GM12878 (cell line): ENCODE results near the gene IL10RA. TPM values are rescaled to one million over a fixed set of nuclear protein-coding genes. Genes with fewer than 3 reads are reported as not detected.

ENCODE experiments used
- ATAC-seq: fragments of 200-7000 bp; cut with Tn5 transposase; 3 replicates; pipeline ENCODE4 v1.9.1; 2020; ENCODE audit warnings: mild to moderate bottlenecking, moderate library complexity
- BruUV-seq: library from RNA; stranded (reverse); fragments of 400-500 nt; replicated peaks from 2 replicates; lab custom pipeline; 2021; lab: Mats Ljungman, UMichigan
- CTCF ChIA-PET: fragments of 300-600 bp; sonication (Branson Sonifier 250); formaldehyde crosslinking; extraction: SDS; loops from one replicate; lab custom pipeline; 2021; ENCODE audit warnings: inconsistent platforms; lab: Yijun Ruan, JAX
- POLR2A ChIA-PET: fragments of 350-600 bp; formaldehyde crosslinking; extraction: SDS; loops from one replicate; lab custom pipeline; 2021; ENCODE audit warnings: inconsistent platforms; lab: Charles Lee
- RAD21 ChIA-PET: fragments of 300-600 bp; sonication (Branson Sonifier 250); formaldehyde crosslinking; loops from one replicate; lab custom pipeline; 2023; ENCODE audit warnings: antibody characterized with exemption; ENCODE audit not compliant: unreplicated experiment; lab: Charles Lee
- SMC1A ChIA-PET: fragments of 300-600 bp; sonication (Branson Sonifier 250); formaldehyde crosslinking; loops from one replicate; lab custom pipeline; 2023; ENCODE audit not compliant: unreplicated experiment, uncharacterized antibody; lab: Charles Lee
- DNase-seq: peaks from one replicate; pipeline ENCODE4 v3.0.0-alpha.2; 2011; ENCODE audit warnings: low read depth, low spot score
- FAIRE-seq: peaks from 3 replicates; lab custom pipeline; 2011; peaks lifted over from hg19 to GRCh38; lab: Jason Lieb, UNC
- H2AFZ ChIP-seq: 2 replicates; pipeline ENCODE4 v1.6.0; 2011; ENCODE audit warnings: low read depth, low read length, control low read depth; ENCODE audit not compliant: control insufficient read depth
- H3K27ac ChIP-seq: 2 replicates; pipeline ENCODE4 v1.5.1; 2011; ENCODE audit warnings: control low read depth; ENCODE audit not compliant: control insufficient read depth, insufficient read depth
- H3K27me3 ChIP-seq, 2 experiments: replicated peaks in 1 of 2; 2 replicates each; pipeline versions ENCODE4 v1.6.0 to v1.6.1; 2011; ENCODE audit warnings: low read length in 1 of 2; ENCODE audit not compliant: control insufficient read depth in 2 of 2, insufficient read depth in 2 of 2
- H3K36me3 ChIP-seq, 2 experiments: 2 replicates each; pipeline ENCODE4 v1.5.1; 2011; ENCODE audit warnings: low read length in 1 of 2; ENCODE audit not compliant: control insufficient read depth in 2 of 2, insufficient read depth in 2 of 2
- H3K4me1 ChIP-seq: 2 replicates; pipeline ENCODE4 v1.6.1; 2011; ENCODE audit warnings: mild to moderate bottlenecking, low read length, moderate library complexity, mixed read lengths; ENCODE audit not compliant: control insufficient read depth, insufficient read depth
- H3K4me2 ChIP-seq: 2 replicates; pipeline ENCODE4 v1.6.0; 2011; ENCODE audit warnings: control low read depth; ENCODE audit not compliant: control insufficient read depth, insufficient read depth
- H3K4me3 ChIP-seq: fragments of 200-600 bp; sonication (generic); 2 replicates; pipeline ENCODE4 v1.5.1; 2016
- H3K79me2 ChIP-seq: 2 replicates; pipeline ENCODE4 v1.6.0; 2011; ENCODE audit warnings: low read length; ENCODE audit not compliant: control insufficient read depth, insufficient read depth
- H3K9ac ChIP-seq: 2 replicates; pipeline ENCODE4 v1.8.0; 2011; ENCODE audit warnings: low read length, control low read depth, mixed read lengths; ENCODE audit not compliant: control insufficient read depth, insufficient read depth
- H3K9me3 ChIP-seq: replicated peaks from 3 replicates; pipeline ENCODE4 v1.5.1; 2011; ENCODE audit warnings: mild to moderate bottlenecking, low read length; ENCODE audit not compliant: control insufficient read depth, insufficient read depth
- H4K20me1 ChIP-seq: 2 replicates; pipeline ENCODE4 v1.6.0; 2011; ENCODE audit not compliant: control insufficient read depth, insufficient read depth
- CHD1 ChIP-seq: IDR thresholded peaks from 2 replicates; pipeline ENCODE4 v1.6.1; 2012; ENCODE audit warnings: low read depth, low read length, improper control_type of control experiment
- HDAC6 ChIP-seq: fragments of 200-600 bp; sonication (generic); IDR thresholded peaks from one replicate; pipeline ENCODE4 v1.8.0; 2017; ENCODE audit warnings: antibody characterized with exemption; ENCODE audit not compliant: unreplicated experiment
- KAT2A ChIP-seq: conservative IDR thresholded peaks from 2 replicates; pipeline ENCODE4 v1.6.1; 2011; ENCODE audit warnings: low read depth, low read length; ENCODE audit not compliant: control insufficient read depth
- MEF2A ChIP-seq: IDR thresholded peaks from 2 replicates; pipeline ENCODE4 v1.6.1; 2011; ENCODE audit warnings: low read depth, mild to moderate bottlenecking, low read length, moderate library complexity; ENCODE audit not compliant: insufficient read depth
- MXI1 ChIP-seq: fragments of 150-350 bp; IDR thresholded peaks from 2 replicates; pipeline ENCODE4 v1.6.1; 2011; ENCODE audit warnings: low read depth, mild to moderate bottlenecking, inconsistent platforms, low read length, improper control_type of control experiment
- NFIC ChIP-seq: IDR thresholded peaks from 2 replicates; pipeline ENCODE4 v1.6.1; 2012; ENCODE audit warnings: low read depth, mild to moderate bottlenecking, inconsistent platforms, low read length, moderate library complexity
- NFYB ChIP-seq: IDR thresholded peaks from 2 replicates; pipeline ENCODE4 v1.6.1; 2011; ENCODE audit warnings: low read depth, mild to moderate bottlenecking, low read length, improper control_type of control experiment, moderate library complexity; ENCODE audit not compliant: insufficient read depth
- RBBP5 ChIP-seq: fragments of 200-600 bp; sonication (generic); conservative IDR thresholded peaks from 2 replicates; pipeline ENCODE4 v1.6.1; 2016
- SPI1 ChIP-seq: IDR thresholded peaks from 2 replicates; pipeline ENCODE4 v1.6.1; 2011; ENCODE audit warnings: low read depth, mild to moderate bottlenecking, low read length, moderate library complexity, borderline replicate concordance; ENCODE audit not compliant: insufficient read depth
- ZBED1 ChIP-seq: IDR thresholded peaks from 2 replicates; pipeline ENCODE4 v1.6.1; 2016; ENCODE audit warnings: borderline replicate concordance
- WGBS: methylation state at CpG from one replicate; pipeline ENCODE4 v1.1.6; 2016; ENCODE audit warnings: low lambda C conversion rate; ENCODE audit not compliant: insufficient replicate concordance, insufficient coverage; ENCODE audit errors: missing lambda C conversion rate; 5-methylcytosine and 5-hydroxymethylcytosine counted together
- in situ Hi-C: fragments of 300-500 bp; cut with MboI; formaldehyde crosslinking; loops from 9 replicates; pipeline ENCODE4 v1.14.3; 2018; ENCODE audit warnings: mixed read lengths
- intact Hi-C: fragments of 100-400 bp; cut with micrococcal nuclease; formaldehyde crosslinking; loops from one replicate; pipeline ENCODE4 v1.14.2; 2022; ENCODE audit not compliant: unreplicated experiment
- polyA plus RNA-seq, 11 experiments: library from polyadenylated mRNA; depleted of rRNA in 4 of 11; unstranded in 6 of 11; stranded (reverse) in 5 of 11; fragments of >200 nt; fragmentation: Nextera tagmentation in 4 of 11; fragmentation: Illumina TruSeq in 1 of 11; extraction: Ambion mirVana in 4 of 11; extraction: Trizol in 1 of 11; gene quantifications; 1 replicate in 1 of 11; 2 replicates in 10 of 11; pipeline versions ENCODE4 v1.2.1 to v1.2.3, GENCODE V29; 2011 to 2016; ENCODE audit warnings: inconsistent platforms in 2 of 11, missing spikeins in 2 of 11, low read depth in 1 of 11
- total RNA-seq, 4 experiments: library from RNA; depleted of rRNA in 3 of 4; stranded (reverse); fragments of >200 nt in 3 of 4; fragmentation: Illumina TruSeq in 1 of 4; extraction: Trizol in 1 of 4; gene quantifications; 2 replicates each; pipeline versions ENCODE4 v1.2.1 to v1.2.3, GENCODE V29; 2013 to 2021
- TF ChIP-seq, protein P1 (sequence below): fragments of 450-650 bp; IDR thresholded peaks from 2 replicates; pipeline ENCODE4 v1.6.1; 2016; ENCODE audit warnings: mild to moderate bottlenecking
- TF ChIP-seq, protein P2 (sequence below): IDR thresholded peaks from 2 replicates; pipeline ENCODE4 v1.6.1; 2011; ENCODE audit warnings: low read depth, low read length, improper control_type of control experiment, borderline replicate concordance

IL10RA gene
- total and polyA plus RNA-seq, 10 of the 15 experiments (the other 5 are each of a cell fraction or from before 2014, with no cell fraction given), result 0.77 to 45.9 (median 9.6) TPM

GRCh38 chr11:118003456-118003855 is 17.3 kb downstream of the IL10RA start:
- no peak overlapping the region for H3K9ac ChIP-seq
- DNase-seq (no peak), ATAC-seq (no peak), FAIRE-seq (no peak)
- WGBS, result 34% methylated on average over 4 of the region's 4 CpGs
- POLR2A ChIA-PET, result interaction anchor here (0.7 to 9.7 kb wide), 3 partner anchors 8 to 29 kb away, joined by 3 to 110 read pairs (median 3); partner anchors contain the start of gene IL10RA
- no peak overlapping the region for H3K4me3 ChIP-seq
- TF ChIP-seq MEF2A, result no peak
- no peaks in the 10 kb centered on the region for H3K27me3 ChIP-seq
- H3K4me2 ChIP-seq, result peak overlapping the region; percentile 45
- no peaks in the 10 kb centered on the region for H3K79me2 ChIP-seq
- H3K4me1 ChIP-seq, result peaks cover 72% of the 10 kb centered on the region
- peaks cover 5 to 11% of the 10 kb centered on the region in 2 experiments; a peak in 2 of 4 replicates for H3K36me3 ChIP-seq
- SMC1A ChIA-PET, result interaction anchor here (0.7 to 19.0 kb wide), 7 partner anchors 9 to 195 kb away, joined by 3 to 280 read pairs (median 5); partner anchors contain the start of gene IL10RA
- CTCF ChIA-PET, result interaction anchor here (1.0 to 8.0 kb wide), 4 partner anchors 16 to 57 kb away, joined by 3 to 49 read pairs (median 4); partner anchors contain the start of gene IL10RA
- H3K27ac ChIP-seq, result no peak overlapping the region; the same call in 1 of the 2 replicates
- no peak overlapping the region for H2AFZ ChIP-seq
- no peaks in the 10 kb centered on the region; the same call in 2 of the 3 replicates for H3K9me3 ChIP-seq
- in situ Hi-C loops (no loop called here), intact Hi-C loops (no loop called here)
- H4K20me1 ChIP-seq, result no peaks in the 10 kb centered on the region
- RAD21 ChIA-PET, result interaction anchor here (0.8 to 1.5 kb wide), 4 partner anchors 7 to 185 kb away, joined by 3 to 12 read pairs (median 4); partner anchors contain the start of gene IL10RA
- BruUV-seq, result no TSS peak

GRCh38 chr11:118004543-118005223 is 18.5 kb downstream of the IL10RA start:
- RAD21 ChIA-PET, result interaction anchor here (1.0 to 3.2 kb wide), 3 partner anchors 19 to 58 kb away, joined by 5 to 21 read pairs (median 6); partner anchors contain the start of gene IL10RA
- Histone ChIP-seq H2AFZ (no peak overlapping the region), H3K4me1 (peaks cover 72% of the 10 kb centered on the region), H3K4me2 (no peak overlapping the region), H3K27me3 (no peaks in the 10 kb centered on the region), H3K4me3 (no peak overlapping the region), H3K27ac (no peak overlapping the region), H3K36me3 (peaks cover 1 to 5% of the 10 kb centered on the region in 2 experiments; a peak in 2 of 4 replicates), H3K9ac (no peak overlapping the region), H4K20me1 (no peaks in the 10 kb centered on the region), H3K9me3 (no peaks in the 10 kb centered on the region; the same call in 2 of the 3 replicates), H3K79me2 (no peaks in the 10 kb centered on the region)
- no TSS peak for BruUV-seq
- POLR2A ChIA-PET, result interaction anchor here (0.8 to 4.3 kb wide), 4 partner anchors 11 to 38 kb away, joined by 3 to 20 read pairs (median 4); partner anchors contain the start of gene IL10RA
- 98% methylated on average over 7 of the region's 7 CpGs for WGBS
- DNase-seq, result no peak
- CTCF ChIA-PET, result interaction anchor here (8.0 kb wide), 1 partner anchor 17 kb away, joined by 49 read pairs; the partner anchor contains the start of gene IL10RA
- FAIRE-seq, result no peak
- no peak for ATAC-seq
- intact Hi-C loops, result no loop called here
- in situ Hi-C loops, result no loop called here
- SMC1A ChIA-PET, result interaction anchor here (0.9 to 19.0 kb wide), 4 partner anchors 11 to 48 kb away, joined by 3 to 280 read pairs (median 10); partner anchors contain the start of gene IL10RA
- TF ChIP-seq RBBP5 (no peak), ZBED1 (no peak), HDAC6 (no peak), NFIC (no peak), NFYB (no peak), SPI1 (no peak), MXI1 (no peak), KAT2A (no peak), CHD1 (no peak)
- TF ChIP-seq, protein P1, sequence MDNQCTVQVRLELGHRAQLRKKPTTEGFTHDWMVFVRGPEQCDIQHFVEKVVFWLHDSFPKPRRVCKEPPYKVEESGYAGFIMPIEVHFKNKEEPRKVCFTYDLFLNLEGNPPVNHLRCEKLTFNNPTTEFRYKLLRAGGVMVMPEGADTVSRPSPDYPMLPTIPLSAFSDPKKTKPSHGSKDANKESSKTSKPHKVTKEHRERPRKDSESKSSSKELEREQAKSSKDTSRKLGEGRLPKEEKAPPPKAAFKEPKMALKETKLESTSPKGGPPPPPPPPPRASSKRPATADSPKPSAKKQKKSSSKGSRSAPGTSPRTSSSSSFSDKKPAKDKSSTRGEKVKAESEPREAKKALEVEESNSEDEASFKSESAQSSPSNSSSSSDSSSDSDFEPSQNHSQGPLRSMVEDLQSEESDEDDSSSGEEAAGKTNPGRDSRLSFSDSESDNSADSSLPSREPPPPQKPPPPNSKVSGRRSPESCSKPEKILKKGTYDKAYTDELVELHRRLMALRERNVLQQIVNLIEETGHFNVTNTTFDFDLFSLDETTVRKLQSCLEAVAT, result no peak
- TF ChIP-seq, protein P2, sequence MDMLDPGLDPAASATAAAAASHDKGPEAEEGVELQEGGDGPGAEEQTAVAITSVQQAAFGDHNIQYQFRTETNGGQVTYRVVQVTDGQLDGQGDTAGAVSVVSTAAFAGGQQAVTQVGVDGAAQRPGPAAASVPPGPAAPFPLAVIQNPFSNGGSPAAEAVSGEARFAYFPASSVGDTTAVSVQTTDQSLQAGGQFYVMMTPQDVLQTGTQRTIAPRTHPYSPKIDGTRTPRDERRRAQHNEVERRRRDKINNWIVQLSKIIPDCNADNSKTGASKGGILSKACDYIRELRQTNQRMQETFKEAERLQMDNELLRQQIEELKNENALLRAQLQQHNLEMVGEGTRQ, result no peak
